Endothelial cell of umbilical vein (primary cell): Measurements from ENCODE around the gene VCAN. TPM values are rescaled to one million over a fixed set of nuclear protein-coding genes. Genes with fewer than 3 reads are reported as not detected.

ENCODE experiments used
- BruUV-seq: library from RNA; stranded (reverse); fragments of 400-500 nt; replicated peaks from 2 replicates; lab custom pipeline; 2021; lab: Mats Ljungman, UMichigan
- CTCF ChIA-PET: fragments of 300-600, 350-600 bp; sonication (Branson Sonifier 250); formaldehyde crosslinking; loops from one replicate; lab custom pipeline; 2021; ENCODE audit warnings: antibody characterized with exemption, inconsistent platforms; lab: Charles Lee
- POLR2A ChIA-PET: fragments of 300-600, 350-600 bp; sonication (Branson Sonifier 250); formaldehyde crosslinking; loops from one replicate; lab custom pipeline; 2021; ENCODE audit warnings: antibody characterized with exemption, inconsistent platforms; lab: Charles Lee
- DNase-seq: peaks from one replicate; pipeline ENCODE4 v3.0.0-alpha.2; 2011; ENCODE audit warnings: low read depth, low spot score
- FAIRE-seq: peaks from 2 replicates; lab custom pipeline; 2011; peaks lifted over from hg19 to GRCh38; lab: Jason Lieb, UNC
- H2AFZ ChIP-seq: 2 replicates; pipeline ENCODE4 v1.6.0; 2012; ENCODE audit warnings: low read depth, low read length, control low read depth, inconsistent platforms
- H3K27ac ChIP-seq: 2 replicates; pipeline ENCODE4 v1.5.1; 2011; ENCODE audit warnings: low read depth, mild to moderate bottlenecking, control low read depth, low read length, moderate library complexity; ENCODE audit not compliant: insufficient read depth
- H3K27me3 ChIP-seq, 2 experiments: 2 replicates each; pipeline versions ENCODE4 v1.6.0 to v1.6.1; 2011; ENCODE audit warnings: low read length in 2 of 2, mixed read lengths in 1 of 2; ENCODE audit not compliant: control insufficient read depth in 2 of 2, insufficient read depth in 2 of 2
- H3K36me3 ChIP-seq, 2 experiments: 2 replicates in 1 of 2; 3 replicates in 1 of 2; pipeline ENCODE4 v1.5.1; 2011; ENCODE audit warnings: low read length in 2 of 2, mild to moderate bottlenecking in 1 of 2, moderate library complexity in 1 of 2; ENCODE audit not compliant: control insufficient read depth in 2 of 2, insufficient read depth in 2 of 2; ENCODE audit errors: extremely low read depth in 1 of 2
- H3K4me1 ChIP-seq: 3 replicates; pipeline ENCODE4 v1.5.1; 2011; ENCODE audit warnings: mild to moderate bottlenecking, low read length; ENCODE audit not compliant: control insufficient read depth, insufficient read depth; ENCODE audit errors: extremely low read depth
- H3K4me2 ChIP-seq: 2 replicates; pipeline ENCODE4 v1.6.1; 2011; ENCODE audit warnings: low read length, control low read depth, mixed read lengths; ENCODE audit not compliant: insufficient read depth
- H3K4me3 ChIP-seq, 3 experiments: fragments of 200-600 bp in 1 of 3; sonication (generic), shearing (Covaris generic) in 1 of 3; replicated peaks in 1 of 3; 2 replicates each; pipeline ENCODE4 v1.5.1; 2011 to 2016; ENCODE audit warnings: control low read depth in 3 of 3, low read length in 3 of 3, mild to moderate bottlenecking in 2 of 3, inconsistent platforms in 1 of 3, low read depth in 1 of 3, moderate library complexity in 1 of 3; ENCODE audit not compliant: insufficient read depth in 1 of 3
- H3K79me2 ChIP-seq: 2 replicates; pipeline ENCODE4 v1.6.0; 2012; ENCODE audit warnings: low read length, inconsistent platforms; ENCODE audit not compliant: control insufficient read depth, insufficient read depth
- H3K9ac ChIP-seq: replicated peaks from 2 replicates; pipeline ENCODE3; 2011; ENCODE audit warnings: low read length, control low read depth; ENCODE audit not compliant: insufficient read depth; ENCODE audit errors: extremely low read depth
- H3K9me1 ChIP-seq: replicated peaks from 3 replicates; pipeline ENCODE4 v1.6.0; 2011; ENCODE audit warnings: mild to moderate bottlenecking, low read length; ENCODE audit not compliant: control insufficient read depth, insufficient read depth; ENCODE audit errors: extremely low read depth
- H3K9me3 ChIP-seq: replicated peaks from 2 replicates; pipeline ENCODE4 v1.5.1; 2012; ENCODE audit warnings: low read length, inconsistent platforms; ENCODE audit not compliant: control insufficient read depth, insufficient read depth
- H4K20me1 ChIP-seq: replicated peaks from 2 replicates; pipeline ENCODE3; 2011; ENCODE audit warnings: mild to moderate bottlenecking, low read length; ENCODE audit not compliant: control insufficient read depth, insufficient read depth; ENCODE audit errors: extremely low read depth
- CTCF ChIP-seq, 2 donors: IDR thresholded peaks; 1 replicate in 1 of 2; 2 replicates in 1 of 2; pipeline ENCODE4 v1.5.1; 2011; ENCODE audit warnings: low read length in 2 of 2, mild to moderate bottlenecking in 2 of 2, moderate library complexity in 2 of 2, control low read depth in 1 of 2, inconsistent platforms in 1 of 2, low read depth in 1 of 2; ENCODE audit not compliant: insufficient read depth in 1 of 2; ENCODE audit errors: extremely low read depth in 1 of 2
- EZH2 ChIP-seq: IDR thresholded peaks from 2 replicates; pipeline ENCODE4 v1.6.1; 2012; ENCODE audit warnings: borderline replicate concordance, low read depth, mild to moderate bottlenecking, moderate library complexity, low read length, inconsistent platforms; ENCODE audit not compliant: severe bottlenecking
- FOS ChIP-seq: IDR thresholded peaks from 2 replicates; pipeline ENCODE4 v1.6.1; 2011; ENCODE audit warnings: mild to moderate bottlenecking, low read length, moderate library complexity, borderline replicate concordance; ENCODE audit not compliant: insufficient read depth
- GATA2 ChIP-seq: IDR thresholded peaks from 2 replicates; pipeline ENCODE4 v1.7.0; 2011; ENCODE audit warnings: low read depth, mild to moderate bottlenecking, moderate library complexity, mixed read lengths, low read length; ENCODE audit not compliant: insufficient read length, insufficient read depth
- JUN ChIP-seq: IDR thresholded peaks from 2 replicates; pipeline ENCODE4 v1.6.1; 2011; ENCODE audit warnings: borderline replicate concordance, low read depth; ENCODE audit not compliant: insufficient read length, insufficient read depth
- MYC ChIP-seq: IDR thresholded peaks from one replicate; pipeline ENCODE4 v1.6.1; 2011; ENCODE audit warnings: mild to moderate bottlenecking, low read depth, low read length
- POLR2A ChIP-seq: IDR thresholded peaks from 2 replicates; pipeline ENCODE4 v1.6.1; 2012; ENCODE audit warnings: low read depth, mild to moderate bottlenecking, control low read depth, low read length
- POLR2AphosphoS5 ChIP-seq: IDR thresholded peaks from 2 replicates; pipeline ENCODE4 v1.6.1; 2012; ENCODE audit warnings: low read depth, mild to moderate bottlenecking, control low read depth, low read length, moderate library complexity; ENCODE audit not compliant: insufficient read depth
- dilution Hi-C: fragments of 300-500 bp; cut with MboI; formaldehyde crosslinking; loops from one replicate; pipeline ENCODE4 v1.15.0; 2019; ENCODE audit warnings: low sequenced_read_pairs; ENCODE audit not compliant: extremely low pct_ligation_motif_present
- intact Hi-C: fragments of 100-400 bp; cut with micrococcal nuclease; formaldehyde crosslinking; loops from one replicate; pipeline ENCODE4 v1.10.0; 2022
- polyA plus RNA-seq, 4 experiments: library from polyadenylated mRNA; depleted of rRNA in 3 of 4; stranded (reverse) in 3 of 4; unstranded in 1 of 4; fragments of >200 nt; gene quantifications; 2 replicates each; pipeline versions ENCODE4 v1.2.1 to v1.2.3, GENCODE V29; 2011 to 2012; ENCODE audit warnings: missing spikeins in 1 of 4
- total RNA-seq: library from RNA; stranded (reverse); gene quantifications from 2 replicates; pipeline ENCODE4 v1.2.3, GENCODE V29; 2021
- TF ChIP-seq, protein P1 (sequence below): IDR thresholded peaks from 2 replicates; pipeline ENCODE4 v1.6.1; 2011; ENCODE audit not compliant: insufficient read depth, insufficient read length

Gene VCAN
- total and polyA plus RNA-seq, 2 donors (not counting 3 experiments of a cell fraction or from before 2014, with no cell fraction given) = 0.35 to 1.2 TPM

GRCh38 chr5:83570916-83571315 lies 99.4 kb downstream of the VCAN start:
- Histone ChIP-seq H3K79me2 (no peaks in the 10 kb centered on the region), H3K27me3 (no peaks in the 10 kb centered on the region), H3K9ac (no peak overlapping the region), H3K36me3 (no peaks in the 10 kb centered on the region), H3K4me1 (peaks cover 5% of the 10 kb centered on the region), H3K27ac (no peak overlapping the region), H4K20me1 (no peaks in the 10 kb centered on the region), H2AFZ (no peak overlapping the region), H3K4me3 (no peak overlapping the region), H3K9me3 (no peaks in the 10 kb centered on the region), H3K9me1 (no peaks in the 10 kb centered on the region), H3K4me2 (no peak overlapping the region)
- BruUV-seq = no TSS peak
- no peak for FAIRE-seq
- TF ChIP-seq FOS (no peak), JUN (no peak), CTCF (IDR thresholded peaks at IDR 0.05; ENCODE audit: extremely low read depth in 1 of 2, insufficient read depth in 1 of 2, low read depth in 1 of 2, low read length in 2 of 2) (no peak), POLR2AphosphoS5 (no peak), MYC (no peak), POLR2A (no peak), EZH2 (no peak), GATA2 (no peak)
- TF ChIP-seq, protein P1, sequence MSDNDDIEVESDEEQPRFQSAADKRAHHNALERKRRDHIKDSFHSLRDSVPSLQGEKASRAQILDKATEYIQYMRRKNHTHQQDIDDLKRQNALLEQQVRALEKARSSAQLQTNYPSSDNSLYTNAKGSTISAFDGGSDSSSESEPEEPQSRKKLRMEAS = no peak
- DNase-seq = no peak
- intact Hi-C loops (no loop called here), dilution Hi-C loops (no loop called here)
- ChIA-PET CTCF (no interaction called here), POLR2A (no interaction called here)
